IMR-90 (cell line): ENCODE results near the gene STKLD1. TPM values are rescaled to one million over a fixed set of nuclear protein-coding genes. Genes with fewer than 3 reads are reported as not detected.

Experiments
- ATAC-seq: fragments of 200-7000 bp; cut with Tn5 transposase; 2 replicates; pipeline ENCODE4 v1.9.1; 2020; ENCODE audit warnings: low read depth, mild to moderate bottlenecking, moderate library complexity
- BruUV-seq: library from RNA; stranded (reverse); fragments of 400-500 nt; replicated peaks from 2 replicates; lab custom pipeline; 2021; lab: Mats Ljungman, UMichigan
- CTCF ChIA-PET: fragments of 300-600 bp; formaldehyde crosslinking; extraction: SDS; loops from one replicate; lab custom pipeline; 2021; ENCODE audit warnings: antibody characterized with exemption; lab: Yijun Ruan, JAX
- POLR2A ChIA-PET: fragments of 300-600 bp; sonication (Branson Sonifier 250); formaldehyde crosslinking; loops from one replicate; lab custom pipeline; 2022; ENCODE audit warnings: antibody characterized with exemption; ENCODE audit not compliant: unreplicated experiment; lab: Charles Lee
- DNase-seq: peaks from one replicate; pipeline ENCODE4 v3.0.0; 2013
- H2AFZ ChIP-seq: replicated peaks from 2 replicates; pipeline ENCODE3; 2013; ENCODE audit warnings: low read length, mild to moderate bottlenecking; ENCODE audit not compliant: poor library complexity
- H2AK5ac ChIP-seq: 2 replicates; pipeline ENCODE4 v1.6.1; 2013; ENCODE audit warnings: low read depth, low read length, inconsistent platforms
- H2AK9ac ChIP-seq: replicated peaks from 2 replicates; pipeline ENCODE3; 2013; ENCODE audit warnings: mild to moderate bottlenecking, low read depth, low read length, moderate library complexity; ENCODE audit not compliant: poor library complexity
- H2BK120ac ChIP-seq: 2 replicates; pipeline ENCODE4 v1.6.1; 2013; ENCODE audit warnings: low read depth, low read length, inconsistent platforms
- H2BK15ac ChIP-seq: 3 replicates; pipeline ENCODE4 v1.6.1; 2013; ENCODE audit warnings: low read depth, low read length, inconsistent platforms
- H2BK20ac ChIP-seq: 2 replicates; pipeline ENCODE4 v1.6.1; 2013; ENCODE audit warnings: low read depth, mild to moderate bottlenecking, inconsistent platforms, low read length, moderate library complexity
- H2BK5ac ChIP-seq: 2 replicates; pipeline ENCODE4 v1.6.1; 2013; ENCODE audit warnings: mild to moderate bottlenecking, low read depth, low read length, inconsistent platforms; ENCODE audit not compliant: poor library complexity, severe bottlenecking
- H3K14ac ChIP-seq: replicated peaks from 2 replicates; pipeline ENCODE4 v1.6.1; 2013; ENCODE audit warnings: low read depth, low read length, inconsistent platforms
- H3K18ac ChIP-seq: 2 replicates; pipeline ENCODE4 v1.6.1; 2013; ENCODE audit warnings: low read depth, low read length, control low read depth
- H3K23ac ChIP-seq: 2 replicates; pipeline ENCODE4 v1.6.1; 2013; ENCODE audit warnings: low read depth, low read length, inconsistent platforms
- H3K27ac ChIP-seq: 2 replicates; pipeline ENCODE4 v1.5.1; 2013; ENCODE audit warnings: mild to moderate bottlenecking, control low read depth, low read length; ENCODE audit not compliant: insufficient read depth
- H3K27me3 ChIP-seq: 2 replicates; pipeline ENCODE4 v1.6.1; 2013; ENCODE audit warnings: low read length; ENCODE audit not compliant: control insufficient read depth, insufficient read depth
- H3K36me3 ChIP-seq: 2 replicates; pipeline ENCODE4 v1.6.1; 2013; ENCODE audit warnings: low read length, mixed read lengths; ENCODE audit not compliant: control insufficient read depth, insufficient read depth
- H3K4ac ChIP-seq: 2 replicates; pipeline ENCODE4 v1.6.1; 2013; ENCODE audit warnings: low read depth, low read length, inconsistent platforms
- H3K4me1 ChIP-seq: 2 replicates; pipeline ENCODE4 v1.6.1; 2013; ENCODE audit warnings: low read length, mixed read lengths; ENCODE audit not compliant: control insufficient read depth, insufficient read depth
- H3K4me2 ChIP-seq: 2 replicates; pipeline ENCODE4 v1.6.1; 2013; ENCODE audit warnings: low read depth, mild to moderate bottlenecking, control low read depth, low read length, moderate library complexity
- H3K4me3 ChIP-seq: 2 replicates; pipeline ENCODE4 v1.5.1; 2013; ENCODE audit warnings: low read depth, mild to moderate bottlenecking, control low read depth, low read length, moderate library complexity; ENCODE audit not compliant: insufficient read depth
- H3K56ac ChIP-seq: 2 replicates; pipeline ENCODE4 v1.6.1; 2013; ENCODE audit warnings: low read length, inconsistent platforms; ENCODE audit not compliant: insufficient read depth; ENCODE audit errors: extremely low read depth
- H3K79me1 ChIP-seq, 2 experiments: 2 replicates each; pipeline ENCODE4 v1.6.1; 2013; ENCODE audit warnings: low read length in 2 of 2, inconsistent platforms in 1 of 2, low read depth in 1 of 2
- H3K9ac ChIP-seq: 2 replicates; pipeline ENCODE4 v1.6.1; 2013; ENCODE audit warnings: low read depth, low read length, control low read depth
- H3K9me1 ChIP-seq: 2 replicates; pipeline ENCODE4 v1.6.1; 2013; ENCODE audit warnings: low read length, inconsistent platforms; ENCODE audit not compliant: insufficient read depth
- H3K9me3 ChIP-seq: 2 replicates; pipeline ENCODE4 v1.6.1; 2013; ENCODE audit warnings: low read length; ENCODE audit not compliant: control insufficient read depth, insufficient read depth
- H4K20me1 ChIP-seq: 2 replicates; pipeline ENCODE4 v1.6.1; 2013; ENCODE audit warnings: low read length, inconsistent platforms; ENCODE audit not compliant: insufficient read depth
- H4K5ac ChIP-seq: 2 replicates; pipeline ENCODE4 v1.6.1; 2013; ENCODE audit warnings: mild to moderate bottlenecking, low read depth, low read length, control low read depth
- H4K8ac ChIP-seq, 2 experiments: 2 replicates each; pipeline ENCODE4 v1.6.1; 2013; ENCODE audit warnings: low read depth in 2 of 2, low read length in 2 of 2, control low read depth in 1 of 2, inconsistent platforms in 1 of 2
- H4K91ac ChIP-seq: 2 replicates; pipeline ENCODE4 v1.6.1; 2013; ENCODE audit warnings: low read depth, low read length, inconsistent platforms; ENCODE audit not compliant: insufficient read depth
- CTCF ChIP-seq: conservative IDR thresholded peaks from 2 replicates; pipeline ENCODE4 v1.5.1; 2012; ENCODE audit warnings: mild to moderate bottlenecking, low read depth, low read length, improper control_type of control experiment
- MAFK ChIP-seq: IDR thresholded peaks from 2 replicates; pipeline ENCODE4 v1.6.1; 2012; ENCODE audit warnings: low read depth, low read length, improper control_type of control experiment
- MAZ ChIP-seq: IDR thresholded peaks from 2 replicates; pipeline ENCODE4 v1.6.1; 2012; ENCODE audit warnings: low read depth, mild to moderate bottlenecking, low read length, improper control_type of control experiment, moderate library complexity, borderline replicate concordance
- NFE2L2 ChIP-seq: fragments of 150-350 bp; IDR thresholded peaks from 2 replicates; pipeline ENCODE4 v1.6.1; 2016; ENCODE audit warnings: low read depth, mild to moderate bottlenecking, low read length
- POLR2A ChIP-seq: IDR thresholded peaks from 2 replicates; pipeline ENCODE4 v1.6.1; 2012; ENCODE audit warnings: mild to moderate bottlenecking, low read depth, low read length
- RCOR1 ChIP-seq: IDR thresholded peaks from 2 replicates; pipeline ENCODE4 v1.6.1; 2012; ENCODE audit warnings: mild to moderate bottlenecking, low read length, improper control_type of control experiment; ENCODE audit not compliant: insufficient replicate concordance
- RFX5 ChIP-seq: IDR thresholded peaks from 2 replicates; pipeline ENCODE4 v1.8.0; 2012; ENCODE audit warnings: low read depth, mild to moderate bottlenecking, low read length, moderate library complexity
- USF2 ChIP-seq: fragments of 150-350 bp; IDR thresholded peaks from 2 replicates; pipeline ENCODE4 v1.6.1; 2017; ENCODE audit warnings: mild to moderate bottlenecking, antibody characterized with exemption, low read length, low read depth
- WGBS, 2 experiments: methylation state at CpG; one replicate each; pipeline versions ENCODE4 v1.1.5 to v1.1.7; 2013; ENCODE audit warnings: missing lambda C conversion rate in 2 of 2; ENCODE audit not compliant: insufficient read length in 1 of 2; ENCODE audit errors: extremely low coverage in 2 of 2; 5-methylcytosine and 5-hydroxymethylcytosine counted together
- dilution Hi-C: fragments of 300-500 bp; cut with HindIII; formaldehyde crosslinking; loops from one replicate; pipeline ENCODE4 v1.14.3; 2018; ENCODE audit warnings: low sequenced_read_pairs; ENCODE audit not compliant: unreplicated experiment
- in situ Hi-C: fragments of 300-500 bp; cut with MboI; formaldehyde crosslinking; loops from 3 replicates; pipeline ENCODE4 v1.14.3; 2019; ENCODE audit warnings: low sequenced_read_pairs, inconsistent platforms, mixed read lengths
- intact Hi-C: fragments of 100-400 bp; cut with micrococcal nuclease; formaldehyde crosslinking; loops from 2 replicates; pipeline ENCODE4 v1.10.0; 2022
- polyA plus RNA-seq, 3 experiments: library from polyadenylated mRNA; depleted of rRNA; stranded (reverse); fragments of >200 nt; gene quantifications; 2 replicates each; pipeline ENCODE4 v1.2.3, GENCODE V29; 2012; ENCODE audit warnings: low replicate concordance in 1 of 3
- total RNA-seq: library from RNA; depleted of rRNA; stranded (reverse); fragments of >200 nt; gene quantifications from 2 replicates; pipeline ENCODE4 v1.2.3, GENCODE V29; 2012
- TF ChIP-seq, protein P1 (sequence below): fragments of 150-350 bp; IDR thresholded peaks from 2 replicates; pipeline ENCODE4 v1.6.1; 2016; ENCODE audit warnings: low read depth, mild to moderate bottlenecking, low read length, moderate library complexity, borderline replicate concordance

The STKLD1 gene
- total and polyA plus RNA-seq, 2 of the 4 experiments (the other 2 are of a cell fraction): 0.54 to 0.65 TPM

DNA sequence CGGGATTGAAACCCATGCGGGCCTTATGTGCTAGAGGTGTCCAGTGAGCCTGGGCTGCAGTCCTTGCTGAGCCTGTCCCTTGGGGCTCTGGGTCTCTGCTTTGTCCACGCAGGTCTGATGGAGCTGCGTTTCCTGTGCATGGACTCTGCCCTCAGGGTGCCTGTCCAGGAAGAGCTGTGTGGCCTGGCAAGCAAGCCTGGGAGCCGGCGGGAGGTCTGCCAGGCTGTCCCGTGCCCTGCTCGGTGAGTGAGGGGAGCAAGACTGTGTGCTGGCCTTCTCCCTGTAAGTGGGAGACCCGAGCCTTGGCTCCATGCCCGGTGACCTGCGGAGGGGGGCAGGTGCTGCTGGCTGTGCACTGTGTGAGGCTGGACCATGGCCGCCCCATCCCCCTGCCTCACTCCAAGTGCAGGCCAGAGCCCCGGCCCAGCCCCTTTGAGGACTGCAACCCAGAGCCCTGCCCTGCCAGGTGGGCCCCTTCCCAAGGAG, 72.4 kb downstream of the STKLD1 start:
- Histone ChIP-seq H3K4me2 (no peak overlapping the region), H3K27me3 (peaks cover 15% of the 10 kb centered on the region), H2AK5ac (no peak overlapping the region), H3K27ac (no peak overlapping the region), H3K4me3 (no peak overlapping the region), H2AFZ (no peak overlapping the region), H3K9me3 (no peaks in the 10 kb centered on the region), H3K18ac (no peak overlapping the region), H2BK15ac (no peak overlapping the region), H4K91ac (no peak overlapping the region), H4K5ac (no peak overlapping the region), H2BK5ac (no peak overlapping the region), H3K9ac (no peak overlapping the region), H2BK120ac (no peak overlapping the region), H4K20me1 (no peaks in the 10 kb centered on the region; the same call in 1 of the 2 replicates), H3K14ac (no peak overlapping the region), H4K8ac (no peak overlapping the region), H3K36me3 (no peaks in the 10 kb centered on the region), H3K9me1 (no peaks in the 10 kb centered on the region), H2BK20ac (no peak overlapping the region), H3K79me1 (no peaks in the 10 kb centered on the region), H3K23ac (no peak overlapping the region), H2AK9ac (no peak overlapping the region), H3K4ac (no peak overlapping the region), H3K4me1 (no peaks in the 10 kb centered on the region), H3K56ac (no peak overlapping the region)
- ChIA-PET CTCF (no interaction called here), POLR2A (no interaction called here)
- ATAC-seq (no peak), DNase-seq (no peak)
- in situ Hi-C loops (no loop called here), intact Hi-C loops (no loop called here), dilution Hi-C loops (no loop called here)
- TF ChIP-seq RFX5 (no peak), RCOR1 (no peak), CTCF (no peak), NFE2L2 (no peak), POLR2A (no peak), MAZ (no peak), MAFK (no peak), USF2 (no peak)
- TF ChIP-seq, protein P1, sequence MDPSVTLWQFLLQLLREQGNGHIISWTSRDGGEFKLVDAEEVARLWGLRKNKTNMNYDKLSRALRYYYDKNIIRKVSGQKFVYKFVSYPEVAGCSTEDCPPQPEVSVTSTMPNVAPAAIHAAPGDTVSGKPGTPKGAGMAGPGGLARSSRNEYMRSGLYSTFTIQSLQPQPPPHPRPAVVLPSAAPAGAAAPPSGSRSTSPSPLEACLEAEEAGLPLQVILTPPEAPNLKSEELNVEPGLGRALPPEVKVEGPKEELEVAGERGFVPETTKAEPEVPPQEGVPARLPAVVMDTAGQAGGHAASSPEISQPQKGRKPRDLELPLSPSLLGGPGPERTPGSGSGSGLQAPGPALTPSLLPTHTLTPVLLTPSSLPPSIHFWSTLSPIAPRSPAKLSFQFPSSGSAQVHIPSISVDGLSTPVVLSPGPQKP: no peak
- no TSS peak for BruUV-seq
- 88% methylated on average over 2 of the region's 13 CpGs; no CpG with 5 or more reads in 1 of the 2 experiments for WGBS, 2 experiments
